HUDEP-2 (cell line): ENCODE results near the gene ACSF3.

Experiments
- DNase-seq, 76 experiments: peaks; one replicate each; lab custom pipeline; 2025; ENCODE audit not compliant: unreplicated experiment in 76 of 76; lab: John Stamatoyannopoulos, UW

ACSF3 gene

GRCh38 chr16:89093602-89094251, at the start of gene ACSF3:
TSS of gene ACSF3 (plus strand) at chr16:89093852. CDS start at chr16:89100682, 6,830 bp downstream.
- DNase-seq = peak in 47 of 76 experiments; percentile 7 to 58 (median 31)

- DNase-seq = no peak
These were observed 49.1 kb upstream of the ACSF3 start for GRCh38 chr16:89044418-89045180.

- DNase-seq = no peak
These were observed 48.4 kb upstream of the ACSF3 start for GRCh38 chr16:89045181-89045815.

- DNase-seq = no peak
These were observed 47.8 kb upstream of the ACSF3 start for GRCh38 chr16:89045881-89046280.

GRCh38 chr16:89046491-89046890, 47.2 kb upstream of the ACSF3 start:
- no peak for DNase-seq

GRCh38 chr16:89047331-89048089, 46.1 kb upstream of the ACSF3 start:
- no peak for DNase-seq

GRCh38 chr16:89048090-89048725, 45.4 kb upstream of the ACSF3 start:
- DNase-seq = no peak

GRCh38 chr16:89048871-89049422, 44.7 kb upstream of the ACSF3 start:
- no peak for DNase-seq

- no peak for DNase-seq
These were observed 44.1 kb upstream of the ACSF3 start for GRCh38 chr16:89049484-89050118.

GRCh38 chr16:89050119-89050867, 43.4 kb upstream of the ACSF3 start:
- no peak for DNase-seq

GRCh38 chr16:89050868-89051311, 42.8 kb upstream of the ACSF3 start:
- DNase-seq = no peak

GRCh38 chr16:89051521-89052166, 42.0 kb upstream of the ACSF3 start:
- no peak for DNase-seq

- DNase-seq = no peak
These were observed 41.3 kb upstream of the ACSF3 start for GRCh38 chr16:89052191-89052889.

- DNase-seq = peak in 26 of 76 experiments; percentile 4 to 92 (median 40)
These were observed 40.5 kb upstream of the ACSF3 start for GRCh38 chr16:89052890-89053724.

GRCh38 chr16:89053725-89054029, 40.0 kb upstream of the ACSF3 start:
- no peak for DNase-seq

GRCh38 chr16:89054261-89054661, 39.4 kb upstream of the ACSF3 start:
- DNase-seq = no peak

GRCh38 chr16:89054714-89055113, 38.9 kb upstream of the ACSF3 start:
- DNase-seq = no peak
